Mesothelial cell of epicardium (in vitro differentiated cells): ENCODE data around the gene LMF1. TPM values are rescaled to one million over a fixed set of nuclear protein-coding genes. Genes with fewer than 3 reads are reported as not detected.

Experiments used
- DNase-seq, 2 experiments: peaks; one replicate each; pipeline ENCODE4 v3.0.0; 2021; ENCODE audit warnings: low spot score in 2 of 2; ENCODE audit not compliant: unreplicated experiment in 2 of 2
- H3K27ac Mint-ChIP-seq: 2 replicates; pipeline ENCODE4 v1.8.0; 2021; ENCODE audit warnings: mixed read lengths
- H3K27me3 Mint-ChIP-seq: 2 replicates; pipeline ENCODE4 v1.8.0; 2021; ENCODE audit warnings: low read depth, mixed read lengths
- H3K36me3 Mint-ChIP-seq: 2 replicates; pipeline ENCODE4 v1.8.0; 2021; ENCODE audit warnings: mixed read lengths
- H3K4me1 Mint-ChIP-seq: 2 replicates; pipeline ENCODE4 v1.8.0; 2021; ENCODE audit warnings: mixed read lengths
- H3K4me3 Mint-ChIP-seq: 2 replicates; pipeline ENCODE4 v1.8.0; 2021; ENCODE audit warnings: mild to moderate bottlenecking, moderate library complexity, mixed read lengths
- H3K9me3 Mint-ChIP-seq: 2 replicates; pipeline ENCODE4 v1.8.0; 2021; ENCODE audit warnings: mixed read lengths
- CTCF ChIP-seq: fragments of 200-600 bp; sonication (generic); IDR thresholded peaks from one replicate; pipeline ENCODE4 v1.5.0; 2021; ENCODE audit warnings: antibody characterized with exemption; ENCODE audit not compliant: unreplicated experiment
- total RNA-seq: library from RNA; stranded (reverse); gene quantifications from 3 replicates; pipeline ENCODE4 v1.2.1, GENCODE V29; 2021

Gene LMF1
- total RNA-seq, 1 donor from 2014 or later = 37.4 TPM

GRCh38 chr16:813204-813915, 157.4 kb downstream of the LMF1 start:
- Mint-ChIP-seq H3K27me3 (peaks cover 52% of the 10 kb centered on the region), H3K36me3 (peaks cover 3% of the 10 kb centered on the region), H3K27ac (no peak overlapping the region), H3K4me3 (peak overlapping the region; percentile 6), H3K4me1 (peaks cover 3% of the 10 kb centered on the region), H3K9me3 (no peaks in the 10 kb centered on the region)
- DNase-seq = peak in 1 of 2 experiments; percentile 76
- TF ChIP-seq CTCF = peak; percentile 63

DNA sequence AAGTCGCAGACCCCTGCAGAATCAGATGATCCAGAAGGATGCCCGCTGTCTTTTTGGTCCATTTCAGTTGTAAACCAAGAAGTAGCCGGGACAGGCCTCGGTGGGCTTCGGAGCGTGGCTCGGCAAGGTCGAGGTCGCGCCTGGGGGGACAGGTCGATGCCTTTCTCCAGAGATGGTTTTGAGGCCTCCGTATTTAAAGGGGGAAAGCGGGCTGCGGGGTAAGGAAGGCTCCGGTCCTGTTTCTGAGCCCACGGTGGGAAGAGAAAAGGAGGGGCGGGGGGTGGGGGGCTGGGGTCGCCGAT, 162.7 kb downstream of the LMF1 start:
- Mint-ChIP-seq H3K4me1 (peaks cover 4% of the 10 kb centered on the region), H3K27me3 (peaks cover 65% of the 10 kb centered on the region), H3K36me3 (peaks cover 3% of the 10 kb centered on the region), H3K9me3 (no peaks in the 10 kb centered on the region), H3K4me3 (peak overlapping the region; percentile 89), H3K27ac (peak overlapping the region; percentile 88)
- no peak for DNase-seq
- no peak for TF ChIP-seq CTCF

GRCh38 chr16:807347-808084, 163.3 kb downstream of the LMF1 start:
- peak; percentile 63 to 80 for DNase-seq
- H3K27ac Mint-ChIP-seq = peak overlapping the region; percentile 88
- H3K9me3 Mint-ChIP-seq = no peaks in the 10 kb centered on the region
- H3K4me3 Mint-ChIP-seq = peak overlapping the region; percentile 89
- H3K27me3 Mint-ChIP-seq = peaks cover 67% of the 10 kb centered on the region
- TF ChIP-seq CTCF = no peak
- no peaks in the 10 kb centered on the region for H3K36me3 Mint-ChIP-seq
- H3K4me1 Mint-ChIP-seq = peaks cover 4% of the 10 kb centered on the region

- no peaks in the 10 kb centered on the region for H3K9me3 Mint-ChIP-seq
- DNase-seq = no peak
- H3K4me1 Mint-ChIP-seq = peaks cover 4% of the 10 kb centered on the region
- H3K27me3 Mint-ChIP-seq = peaks cover 68% of the 10 kb centered on the region
- TF ChIP-seq CTCF = no peak
- H3K4me3 Mint-ChIP-seq = no peak overlapping the region
- H3K36me3 Mint-ChIP-seq = no peaks in the 10 kb centered on the region
- no peak overlapping the region for H3K27ac Mint-ChIP-seq
Measured at GRCh38 chr16:805474-805873, 165.3 kb downstream of the LMF1 start.

GRCh38 chr16:804193-805048, 166.4 kb downstream of the LMF1 start:
- peaks cover 66% of the 10 kb centered on the region for H3K27me3 Mint-ChIP-seq
- no peak for DNase-seq
- no peak for TF ChIP-seq CTCF

More at GRCh38 chr16:804193-805048, 166.4 kb downstream of the LMF1 start:
- Mint-ChIP-seq H3K4me3 (no peak overlapping the region), H3K36me3 (no peaks in the 10 kb centered on the region), H3K4me1 (peaks cover 4% of the 10 kb centered on the region), H3K9me3 (no peaks in the 10 kb centered on the region), H3K27ac (no peak overlapping the region)
